ENCODE measurements around the gene CACNB2.

DNA sequence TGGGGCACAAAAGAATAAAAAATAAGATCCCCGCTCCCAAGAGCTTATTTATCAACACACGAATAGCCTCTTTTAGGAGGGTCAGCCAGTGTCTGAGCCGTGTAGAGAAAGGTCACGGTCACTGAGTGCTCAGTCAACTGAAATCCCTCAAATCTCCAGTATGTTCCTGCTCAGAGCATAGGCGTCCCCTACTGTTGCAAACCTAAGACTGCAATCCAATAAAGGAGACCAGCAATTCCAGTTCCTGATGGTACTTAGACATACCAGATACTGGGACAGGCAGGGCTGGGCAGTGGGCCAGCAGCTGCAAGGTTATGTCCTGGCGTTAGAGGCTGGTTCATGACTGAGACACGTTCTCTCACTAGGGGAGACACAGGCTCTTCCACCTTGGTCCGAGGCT lies 93.6 kb downstream of the CACNB2 start:
- TF ChIP-seq, protein P1, sequence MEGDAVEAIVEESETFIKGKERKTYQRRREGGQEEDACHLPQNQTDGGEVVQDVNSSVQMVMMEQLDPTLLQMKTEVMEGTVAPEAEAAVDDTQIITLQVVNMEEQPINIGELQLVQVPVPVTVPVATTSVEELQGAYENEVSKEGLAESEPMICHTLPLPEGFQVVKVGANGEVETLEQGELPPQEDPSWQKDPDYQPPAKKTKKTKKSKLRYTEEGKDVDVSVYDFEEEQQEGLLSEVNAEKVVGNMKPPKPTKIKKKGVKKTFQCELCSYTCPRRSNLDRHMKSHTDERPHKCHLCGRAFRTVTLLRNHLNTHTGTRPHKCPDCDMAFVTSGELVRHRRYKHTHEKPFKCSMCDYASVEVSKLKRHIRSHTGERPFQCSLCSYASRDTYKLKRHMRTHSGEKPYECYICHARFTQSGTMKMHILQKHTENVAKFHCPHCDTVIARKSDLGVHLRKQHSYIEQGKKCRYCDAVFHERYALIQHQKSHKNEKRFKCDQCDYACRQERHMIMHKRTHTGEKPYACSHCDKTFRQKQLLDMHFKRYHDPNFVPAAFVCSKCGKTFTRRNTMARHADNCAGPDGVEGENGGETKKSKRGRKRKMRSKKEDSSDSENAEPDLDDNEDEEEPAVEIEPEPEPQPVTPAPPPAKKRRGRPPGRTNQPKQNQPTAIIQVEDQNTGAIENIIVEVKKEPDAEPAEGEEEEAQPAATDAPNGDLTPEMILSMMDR (conservative IDR thresholded peaks at IDR 0.05 in 1 of 2, IDR thresholded peaks at IDR 0.05 in 1 of 2; ENCODE audit: extremely low read depth in 1 of 2, insufficient read depth in 1 of 2, low read depth in 1 of 2, low read length in 2 of 2): no peak
- TF ChIP-seq EZH2 (IDR thresholded peaks at IDR 0.05; ENCODE audit: borderline replicate concordance, low read length): no peak
